ENCODE results near the gene CLTB. TPM values are rescaled to one million over a fixed set of nuclear protein-coding genes. Genes with fewer than 3 reads are reported as not detected.

The CLTB gene
- total RNA-seq, 1 experiment from 2014 or later = 58.6 TPM

DNA sequence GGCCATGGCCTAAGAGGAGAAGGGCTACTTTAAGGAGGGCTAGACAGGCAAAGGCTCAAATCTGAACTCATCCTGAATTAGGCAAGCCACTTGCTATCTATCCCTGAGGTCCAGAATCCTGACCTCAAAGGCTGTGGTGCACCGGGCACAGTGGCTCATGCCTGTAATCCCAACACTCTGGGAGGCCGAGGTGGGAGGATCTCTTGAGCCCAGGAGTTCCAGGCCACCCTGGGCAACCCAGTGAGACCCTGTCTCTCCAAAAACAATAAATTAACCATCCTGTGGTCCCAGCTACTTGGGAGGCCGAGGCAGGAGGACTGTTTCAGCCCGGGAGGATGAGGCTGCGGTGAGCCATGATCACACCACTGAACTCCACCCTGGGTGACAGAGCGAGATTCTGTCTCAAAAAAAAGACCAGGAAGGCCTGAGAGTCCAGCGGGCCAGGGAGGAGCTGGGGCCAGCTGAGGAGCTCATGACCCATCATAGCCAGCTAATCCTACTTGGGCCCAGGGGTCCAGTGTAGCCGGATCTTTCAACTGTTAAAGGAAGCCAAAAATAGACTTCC is 31.9 kb downstream of the CLTB start:
- DNase-seq (ENCODE audit: low read depth, low spot score) (no peak), ATAC-seq (no peak)
- CTCF ChIA-PET = no interaction called here
- intact Hi-C loops (cut with micrococcal nuclease) = no loop called here
- peaks cover 31 to 66% of the 10 kb centered on the region in 2 experiments; a peak in 3 of 4 replicates for H3K36me3 ChIP-seq (ENCODE audit: control insufficient read depth in 1 of 2, insufficient read depth in 2 of 2, low read length in 2 of 2)
- no TSS peak for BruUV-seq (replicated peaks)
- no peak overlapping the region for H3K4me2 ChIP-seq (ENCODE audit: low read length)
- RAD21 ChIA-PET (ENCODE audit: low non-redundant PET in 1 of 2, low total read pairs in 2 of 2, uncharacterized antibody in 2 of 2, unreplicated experiment in 2 of 2) = no interaction called here
- peaks cover 47% of the 10 kb centered on the region for H3K79me2 ChIP-seq (ENCODE audit: insufficient read depth, low read length)
- POLR2A ChIA-PET = no interaction called here
- no peak overlapping the region for H3K4me3 ChIP-seq (replicated peaks in 1 of 2; ENCODE audit: low read depth in 1 of 2, low read length in 2 of 2)
- no peaks in the 10 kb centered on the region for H3K27me3 ChIP-seq (ENCODE audit: insufficient read depth, low read length)
- peaks cover 9 to 13% of the 10 kb centered on the region in 2 experiments; a peak in 3 of 4 replicates for H3K4me1 ChIP-seq (ENCODE audit: control insufficient read depth in 1 of 2, insufficient read depth in 2 of 2, low read length in 2 of 2)
- no peak overlapping the region for H2AFZ ChIP-seq (ENCODE audit: low read depth, low read length, poor library complexity, severe bottlenecking)
- no peaks in the 10 kb centered on the region for H3K9me2 ChIP-seq (ENCODE audit: insufficient read depth)
- no peaks in the 10 kb centered on the region for H3K9me3 ChIP-seq (ENCODE audit: control insufficient read depth in 1 of 2, insufficient read depth in 1 of 2, low read depth in 1 of 2, low read length in 2 of 2)
- H4K20me1 ChIP-seq (ENCODE audit: insufficient read depth) = peaks cover 13% of the 10 kb centered on the region; the same call in 1 of the 2 replicates
- no peak overlapping the region for H3K27ac ChIP-seq (ENCODE audit: low read depth, low read length)
- TF ChIP-seq FOSL1 (IDR thresholded peaks at IDR 0.05; ENCODE audit: low read depth) (no peak), RAD21 (IDR thresholded peaks at IDR 0.05; ENCODE audit: low read depth) (no peak), ZFX (IDR thresholded peaks at IDR 0.05) (no peak), EZH2 (IDR thresholded peaks at IDR 0.05) (no peak)
- no peak overlapping the region for H3K9ac ChIP-seq (ENCODE audit: low read length)

DNA sequence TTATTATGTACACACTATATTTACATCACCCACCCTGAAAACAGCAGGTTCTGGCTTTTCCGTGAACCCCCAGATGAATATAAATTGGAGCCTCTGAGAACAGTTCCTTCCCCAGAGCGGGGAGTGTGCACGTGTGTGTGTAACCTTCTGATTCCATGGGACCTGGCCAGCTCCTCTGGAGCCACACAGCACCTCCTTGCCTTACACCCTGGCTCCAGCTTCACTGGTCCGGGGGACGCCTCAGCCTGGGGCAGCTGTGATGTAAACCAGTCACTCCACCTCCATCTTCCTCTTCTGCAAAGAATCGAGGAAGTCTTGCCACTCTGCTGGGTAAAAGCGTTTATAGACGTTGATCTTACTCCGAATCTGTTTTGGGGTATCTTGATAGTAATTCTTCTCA is 32.4 kb downstream of the CLTB start:
- DNase-seq (ENCODE audit: low read depth, low spot score) = no peak

More for the DNA sequence above, 32.4 kb downstream of the CLTB start:
- TF ChIP-seq EZH2 (IDR thresholded peaks at IDR 0.05) = no peak
- TF ChIP-seq CEBPB (IDR thresholded peaks at IDR 0.05; ENCODE audit: low read depth) = no peak
- TF ChIP-seq FOSL1 (IDR thresholded peaks at IDR 0.05; ENCODE audit: low read depth) = no peak
- no peak for TF ChIP-seq EZH2phosphoT487 (IDR thresholded peaks at IDR 0.05; ENCODE audit: borderline replicate concordance)
- no peak for TF ChIP-seq ZNF274 (IDR thresholded peaks at IDR 0.05; ENCODE audit: low read depth, low read length)
- TF ChIP-seq TCF7L2 (IDR thresholded peaks at IDR 0.05; ENCODE audit: borderline replicate concordance, extremely low read depth, insufficient read depth, insufficient read length) = no peak
- TF ChIP-seq CBX3 (IDR thresholded peaks at IDR 0.05; ENCODE audit: low read depth) = no peak
- TF ChIP-seq, protein P1, sequence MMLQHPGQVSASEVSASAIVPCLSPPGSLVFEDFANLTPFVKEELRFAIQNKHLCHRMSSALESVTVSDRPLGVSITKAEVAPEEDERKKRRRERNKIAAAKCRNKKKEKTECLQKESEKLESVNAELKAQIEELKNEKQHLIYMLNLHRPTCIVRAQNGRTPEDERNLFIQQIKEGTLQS (IDR thresholded peaks at IDR 0.05) = no peak
- no peak for TF ChIP-seq SRF (IDR thresholded peaks at IDR 0.05; ENCODE audit: low read depth)
- Histone ChIP-seq H3K9me2 (ENCODE audit: insufficient read depth) (no peaks in the 10 kb centered on the region), H3K9me3 (ENCODE audit: control insufficient read depth in 1 of 2, insufficient read depth in 1 of 2, low read depth in 1 of 2, low read length in 2 of 2) (no peaks in the 10 kb centered on the region), H3K9ac (ENCODE audit: low read length) (no peak overlapping the region), H4K20me1 (ENCODE audit: insufficient read depth) (peaks cover 13% of the 10 kb centered on the region; the same call in 1 of the 2 replicates), H3K36me3 (ENCODE audit: control insufficient read depth in 1 of 2, insufficient read depth in 2 of 2, low read length in 2 of 2) (peaks cover 31 to 68% of the 10 kb centered on the region in 2 experiments; a peak in 3 of 4 replicates), H3K4me1 (ENCODE audit: control insufficient read depth in 1 of 2, insufficient read depth in 2 of 2, low read length in 2 of 2) (peaks cover 9 to 13% of the 10 kb centered on the region in 2 experiments; a peak in 3 of 4 replicates), H3K27me3 (ENCODE audit: insufficient read depth, low read length) (no peaks in the 10 kb centered on the region), H3K79me2 (ENCODE audit: insufficient read depth, low read length) (peaks cover 45% of the 10 kb centered on the region), H3K4me3 (replicated peaks in 1 of 2; ENCODE audit: low read depth in 1 of 2, low read length in 2 of 2) (no peak overlapping the region), H2AFZ (ENCODE audit: low read depth, low read length, poor library complexity, severe bottlenecking) (no peak overlapping the region), H3K27ac (ENCODE audit: low read depth, low read length) (no peak overlapping the region), H3K4me2 (ENCODE audit: low read length) (no peak overlapping the region)
- BruUV-seq (replicated peaks) = no TSS peak
- ChIA-PET POLR2A (no interaction called here), CTCF (no interaction called here), RAD21 (ENCODE audit: low non-redundant PET in 1 of 2, low total read pairs in 2 of 2, uncharacterized antibody in 2 of 2, unreplicated experiment in 2 of 2) (no interaction called here)
- intact Hi-C loops (cut with micrococcal nuclease) = no loop called here
- ATAC-seq = no peak
